Progenitor cell of endocrine pancreas (in vitro differentiated cells): Measurements from ENCODE around the gene PTGFRN. TPM values are rescaled to one million over a fixed set of nuclear protein-coding genes. Genes with fewer than 3 reads are reported as not detected.

Experiments used
- DNase-seq: peaks from one replicate; pipeline ENCODE4 v3.0.0; 2021; ENCODE audit warnings: low spot score; ENCODE audit not compliant: unreplicated experiment
- H3K27ac Mint-ChIP-seq: 2 replicates; pipeline ENCODE4 v1.8.0; 2021; ENCODE audit warnings: mild to moderate bottlenecking, moderate library complexity, mixed read lengths
- H3K27me3 Mint-ChIP-seq: 2 replicates; pipeline ENCODE4 v1.8.0; 2021; ENCODE audit warnings: mixed read lengths
- H3K36me3 Mint-ChIP-seq: 2 replicates; pipeline ENCODE4 v1.8.0; 2022; ENCODE audit warnings: mixed read lengths; ENCODE audit not compliant: insufficient read depth
- H3K4me1 Mint-ChIP-seq: 2 replicates; pipeline ENCODE4 v1.8.0; 2021; ENCODE audit warnings: low read depth, mixed read lengths
- H3K4me3 Mint-ChIP-seq: 2 replicates; pipeline ENCODE4 v1.8.0; 2021; ENCODE audit warnings: low read depth, mild to moderate bottlenecking, moderate library complexity, mixed read lengths
- H3K9me3 Mint-ChIP-seq: 2 replicates; pipeline ENCODE4 v1.8.0; 2021; ENCODE audit warnings: low read depth, mixed read lengths
- total RNA-seq: library from RNA; stranded (reverse); gene quantifications from 2 replicates; pipeline ENCODE4 v1.2.1, GENCODE V29; 2021
- TF ChIP-seq, protein P1 (sequence below): fragments of 200-600 bp; sonication (generic); IDR thresholded peaks from one replicate; pipeline ENCODE4 v1.5.0; 2021; ENCODE audit warnings: antibody characterized with exemption, mild to moderate bottlenecking; ENCODE audit not compliant: unreplicated experiment

PTGFRN gene
- total RNA-seq, 1 donor from 2014 or later: 42.9 TPM

DNA sequence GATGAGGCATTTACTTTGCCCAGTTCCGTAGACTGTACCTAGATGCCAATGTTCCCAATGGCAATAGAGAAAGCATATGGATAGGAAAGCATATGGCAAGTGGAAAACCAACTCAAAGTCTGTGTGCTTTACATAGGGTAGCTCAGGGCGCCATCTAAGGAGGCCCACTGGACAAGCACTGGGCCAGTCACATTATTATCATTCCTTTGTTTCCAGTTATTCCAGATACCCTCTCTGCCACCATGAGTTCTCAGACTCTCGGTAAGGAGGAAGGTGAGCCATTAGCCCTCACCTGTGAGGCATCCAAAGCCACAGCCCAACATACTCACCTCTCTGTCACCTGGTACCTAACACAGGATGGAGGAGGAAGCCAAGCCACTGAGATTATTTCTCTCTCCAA, 101.6 kb downstream of the PTGFRN start:
- TF ChIP-seq, protein P1, sequence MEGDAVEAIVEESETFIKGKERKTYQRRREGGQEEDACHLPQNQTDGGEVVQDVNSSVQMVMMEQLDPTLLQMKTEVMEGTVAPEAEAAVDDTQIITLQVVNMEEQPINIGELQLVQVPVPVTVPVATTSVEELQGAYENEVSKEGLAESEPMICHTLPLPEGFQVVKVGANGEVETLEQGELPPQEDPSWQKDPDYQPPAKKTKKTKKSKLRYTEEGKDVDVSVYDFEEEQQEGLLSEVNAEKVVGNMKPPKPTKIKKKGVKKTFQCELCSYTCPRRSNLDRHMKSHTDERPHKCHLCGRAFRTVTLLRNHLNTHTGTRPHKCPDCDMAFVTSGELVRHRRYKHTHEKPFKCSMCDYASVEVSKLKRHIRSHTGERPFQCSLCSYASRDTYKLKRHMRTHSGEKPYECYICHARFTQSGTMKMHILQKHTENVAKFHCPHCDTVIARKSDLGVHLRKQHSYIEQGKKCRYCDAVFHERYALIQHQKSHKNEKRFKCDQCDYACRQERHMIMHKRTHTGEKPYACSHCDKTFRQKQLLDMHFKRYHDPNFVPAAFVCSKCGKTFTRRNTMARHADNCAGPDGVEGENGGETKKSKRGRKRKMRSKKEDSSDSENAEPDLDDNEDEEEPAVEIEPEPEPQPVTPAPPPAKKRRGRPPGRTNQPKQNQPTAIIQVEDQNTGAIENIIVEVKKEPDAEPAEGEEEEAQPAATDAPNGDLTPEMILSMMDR: no peak
- Mint-ChIP-seq H3K27ac (no peak overlapping the region), H3K4me3 (no peak overlapping the region), H3K9me3 (no peaks in the 10 kb centered on the region), H3K27me3 (no peaks in the 10 kb centered on the region), H3K4me1 (peaks cover 16% of the 10 kb centered on the region), H3K36me3 (no peaks in the 10 kb centered on the region)
- no peak for DNase-seq

- Mint-ChIP-seq H3K4me1 (peaks cover 16% of the 10 kb centered on the region), H3K27me3 (no peaks in the 10 kb centered on the region), H3K4me3 (no peak overlapping the region), H3K9me3 (no peaks in the 10 kb centered on the region), H3K36me3 (no peaks in the 10 kb centered on the region), H3K27ac (peak overlapping the region; percentile 89)
- peak; percentile 11 for DNase-seq
- TF ChIP-seq, protein P1: no peak
These were observed 103.7 kb downstream of the PTGFRN start for GRCh38 chr1:117013309-117013858.

DNA sequence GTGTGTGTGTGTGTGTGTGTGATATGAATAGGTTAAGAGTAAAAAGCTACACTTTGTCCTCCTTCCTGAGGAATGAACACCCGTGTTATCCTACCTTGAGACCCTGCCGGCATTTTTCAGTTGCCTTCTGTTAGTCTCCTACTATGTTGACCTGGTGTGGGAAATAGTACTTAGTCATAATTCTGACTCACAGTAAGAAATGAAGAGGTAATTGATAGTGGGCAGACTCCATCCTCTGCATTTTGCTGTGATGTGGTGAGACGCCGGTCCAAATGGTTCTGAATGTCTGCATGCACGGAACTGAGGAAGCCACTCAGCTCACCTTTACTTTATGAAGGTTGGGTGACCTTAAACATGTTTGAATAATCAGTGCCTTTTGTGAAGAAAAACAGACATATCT, 104.5 kb downstream of the PTGFRN start:
- Mint-ChIP-seq H3K4me1 (peaks cover 16% of the 10 kb centered on the region), H3K27ac (no peak overlapping the region), H3K36me3 (no peaks in the 10 kb centered on the region), H3K9me3 (no peaks in the 10 kb centered on the region), H3K4me3 (no peak overlapping the region), H3K27me3 (no peaks in the 10 kb centered on the region)
- TF ChIP-seq, protein P1: no peak
- DNase-seq: no peak

DNA sequence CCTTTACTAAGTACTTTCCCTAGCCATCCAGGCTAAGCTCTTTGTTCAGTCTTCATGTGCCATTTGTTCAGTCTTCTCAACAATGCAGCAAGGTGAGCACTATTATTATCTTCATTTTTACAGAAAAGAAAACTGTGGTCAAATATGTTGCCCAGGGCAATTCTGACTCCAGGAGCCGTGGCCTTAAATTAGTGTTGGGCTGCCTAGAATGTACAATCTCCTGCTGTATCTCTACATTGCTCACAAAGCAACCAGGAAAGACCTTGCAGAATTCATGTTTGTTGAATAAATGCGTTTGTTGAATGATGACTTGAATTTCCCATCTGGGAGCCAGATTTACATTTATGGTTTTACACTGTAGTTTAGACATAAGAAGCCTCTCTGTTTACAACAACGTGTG, 106.0 kb downstream of the PTGFRN start:
- H3K36me3 Mint-ChIP-seq: no peaks in the 10 kb centered on the region
- DNase-seq: no peak
- H3K4me3 Mint-ChIP-seq: no peak overlapping the region
- no peaks in the 10 kb centered on the region for H3K9me3 Mint-ChIP-seq
- H3K27me3 Mint-ChIP-seq: no peaks in the 10 kb centered on the region
- no peak overlapping the region for H3K27ac Mint-ChIP-seq
- TF ChIP-seq, protein P1: no peak
- peaks cover 16% of the 10 kb centered on the region for H3K4me1 Mint-ChIP-seq

- Mint-ChIP-seq H3K27me3 (no peaks in the 10 kb centered on the region), H3K27ac (no peak overlapping the region), H3K36me3 (no peaks in the 10 kb centered on the region), H3K4me3 (no peak overlapping the region), H3K4me1 (peaks cover 16% of the 10 kb centered on the region), H3K9me3 (no peaks in the 10 kb centered on the region)
- TF ChIP-seq, protein P1: no peak
- no peak for DNase-seq
These were observed 107.3 kb downstream of the PTGFRN start for GRCh38 chr1:117017062-117017461.
